SJSA1 (cell line): Measurements from ENCODE around the gene GRAMD4. TPM values are rescaled to one million over a fixed set of nuclear protein-coding genes. Genes with fewer than 3 reads are reported as not detected.

Experiments used
- DNase-seq, 2 experiments: peaks; one replicate each; pipeline ENCODE4 v3.0.0-alpha.2; 2015 to 2020; ENCODE audit warnings: low spot score in 2 of 2, low read depth in 1 of 2
- H3K27ac ChIP-seq: fragments of 250-450 bp; sonication (Bioruptor Pico); 2 replicates; pipeline ENCODE4 v1.5.1; 2020; ENCODE audit warnings: mild to moderate bottlenecking, moderate library complexity
- H3K27me3 ChIP-seq: fragments of 250-450 bp; sonication (Bioruptor Pico); replicated peaks from 2 replicates; pipeline ENCODE4 v1.5.1; 2020; ENCODE audit warnings: mild to moderate bottlenecking, moderate library complexity
- H3K36me3 ChIP-seq: fragments of 250-450 bp; sonication (Bioruptor Pico); 2 replicates; pipeline ENCODE4 v1.5.1; 2020; ENCODE audit warnings: mild to moderate bottlenecking
- H3K4me1 ChIP-seq: fragments of 250-450 bp; sonication (Bioruptor Pico); replicated peaks from 2 replicates; pipeline ENCODE4 v1.6.1; 2021; ENCODE audit warnings: mild to moderate bottlenecking
- H3K4me3 ChIP-seq: fragments of 250-450 bp; sonication (Bioruptor Pico); 2 replicates; pipeline ENCODE4 v1.5.1; 2020; ENCODE audit warnings: mild to moderate bottlenecking
- H3K9me3 ChIP-seq: fragments of 250-450 bp; sonication (Bioruptor Pico); replicated peaks from 2 replicates; pipeline ENCODE4 v1.5.1; 2020; ENCODE audit warnings: mild to moderate bottlenecking
- total RNA-seq: library from RNA; depleted of rRNA; stranded (reverse); fragments of >200 nt; shearing (Covaris generic); gene quantifications from 2 replicates; pipeline ENCODE4 v1.2.3, GENCODE V29; 2014

GRAMD4 gene
- total RNA-seq, 1 experiment from 2014 or later = 5.8 TPM

DNA sequence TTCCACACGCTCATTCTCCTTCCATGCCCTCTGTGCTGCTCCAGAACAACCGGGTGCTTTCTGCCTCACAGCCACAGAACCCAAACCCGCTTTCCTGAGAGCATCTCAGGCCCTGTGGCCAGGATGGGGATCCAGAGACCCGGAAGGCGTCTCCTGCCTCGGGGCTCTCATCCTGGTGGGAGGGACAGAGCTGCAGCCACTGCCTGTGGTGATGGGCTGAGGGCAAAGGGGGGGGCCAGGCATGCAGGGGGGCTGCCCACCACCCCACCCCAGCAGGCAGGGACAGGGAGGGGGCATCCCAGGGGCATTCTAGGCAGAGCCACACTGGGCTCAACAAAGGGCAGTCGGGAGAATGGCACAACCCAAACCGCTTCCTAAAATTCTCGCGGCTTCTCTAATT lies 76.4 kb downstream of the GRAMD4 start:
- Histone ChIP-seq H3K4me3 (no peak overlapping the region), H3K9me3 (no peaks in the 10 kb centered on the region), H3K36me3 (peaks cover 91% of the 10 kb centered on the region), H3K27ac (no peak overlapping the region), H3K4me1 (no peaks in the 10 kb centered on the region), H3K27me3 (no peaks in the 10 kb centered on the region)
- DNase-seq = no peak

DNA sequence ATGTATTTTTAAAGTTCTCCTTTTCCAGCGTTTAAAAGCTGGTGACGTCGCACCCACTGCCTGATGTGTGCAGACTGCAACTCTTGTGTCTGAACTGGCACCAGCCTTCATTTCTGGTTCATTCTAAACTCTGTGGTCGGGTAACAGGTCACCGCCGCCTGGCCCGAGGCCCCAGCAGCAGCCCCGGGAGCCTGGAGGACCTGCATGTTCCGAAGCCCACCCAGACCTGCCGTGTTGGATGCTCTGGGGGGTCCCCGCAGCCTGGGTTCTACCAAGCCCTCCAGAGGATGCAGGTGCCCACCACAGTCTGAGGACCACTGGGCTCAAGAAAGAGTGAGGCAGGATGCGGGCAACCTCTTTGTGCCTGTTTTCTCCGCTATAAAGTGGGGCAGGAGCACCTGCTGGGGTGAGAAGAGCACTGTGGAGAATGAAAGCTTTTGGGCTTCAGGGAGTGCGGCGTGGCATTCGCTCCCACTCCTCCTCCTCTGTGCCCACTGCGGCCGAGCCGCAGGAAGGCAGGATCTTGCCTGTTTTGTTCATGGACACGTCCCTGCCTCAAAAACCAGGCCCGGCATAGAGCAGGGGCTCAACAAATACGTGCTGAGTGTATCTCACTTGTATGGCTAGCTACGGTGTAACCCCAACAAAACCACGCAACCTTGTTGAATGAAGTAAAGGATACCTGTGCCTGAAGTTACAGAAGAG lies 77.8 kb downstream of the GRAMD4 start:
- no peak overlapping the region for H3K4me3 ChIP-seq
- H3K9me3 ChIP-seq = no peaks in the 10 kb centered on the region
- no peak overlapping the region for H3K27ac ChIP-seq
- no peaks in the 10 kb centered on the region for H3K27me3 ChIP-seq
- no peak for DNase-seq
- no peaks in the 10 kb centered on the region for H3K4me1 ChIP-seq
- H3K36me3 ChIP-seq = peaks cover 96% of the 10 kb centered on the region

DNA sequence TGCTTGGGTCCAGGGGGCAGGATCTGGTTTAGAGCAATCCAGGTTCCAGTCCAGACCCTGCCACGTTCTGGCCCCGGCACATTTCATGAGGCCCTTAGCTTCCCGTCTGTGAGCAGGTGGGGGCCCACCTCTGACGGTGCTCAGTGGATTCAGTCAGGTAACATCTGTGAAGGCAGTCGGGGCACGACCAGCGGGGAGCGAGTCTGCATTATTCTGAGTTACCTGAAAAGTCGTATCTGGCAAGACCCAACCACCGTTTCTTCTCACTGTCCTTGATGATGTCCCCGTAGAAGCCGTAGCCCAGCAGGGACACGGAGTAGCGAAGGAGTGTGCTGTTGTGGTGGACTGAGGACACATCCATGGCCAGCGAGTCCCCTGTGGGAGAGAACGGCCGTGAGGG lies 78.9 kb downstream of the GRAMD4 start:
- H3K36me3 ChIP-seq = peaks cover 94% of the 10 kb centered on the region
- no peak overlapping the region for H3K4me3 ChIP-seq
- H3K27ac ChIP-seq = no peak overlapping the region
- peaks cover 2% of the 10 kb centered on the region for H3K4me1 ChIP-seq
- no peaks in the 10 kb centered on the region for H3K27me3 ChIP-seq
- H3K9me3 ChIP-seq = no peaks in the 10 kb centered on the region
- no peak for DNase-seq

DNA sequence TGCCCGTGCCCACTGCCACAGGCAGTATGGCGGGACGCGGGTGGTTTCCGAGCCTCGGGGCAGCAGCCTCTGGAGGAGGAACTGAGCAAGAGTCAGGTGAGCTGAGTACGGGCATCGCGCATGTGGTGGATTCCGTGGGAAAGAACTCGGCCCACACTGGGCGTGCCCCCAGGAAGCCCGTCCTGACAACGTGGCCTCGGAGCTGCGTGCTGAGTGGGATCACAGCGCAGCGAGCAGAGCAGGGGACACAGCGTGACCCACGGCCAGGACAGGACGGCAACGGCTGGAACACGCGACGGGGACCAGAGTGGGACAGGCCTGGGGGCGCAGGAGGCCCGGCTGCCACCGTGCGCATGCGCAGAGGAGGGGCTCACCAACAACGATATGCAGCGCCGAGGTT lies 81.1 kb downstream of the GRAMD4 start:
- Histone ChIP-seq H3K4me3 (no peak overlapping the region), H3K9me3 (no peaks in the 10 kb centered on the region), H3K36me3 (peaks cover 90% of the 10 kb centered on the region), H3K27me3 (no peaks in the 10 kb centered on the region), H3K27ac (no peak overlapping the region), H3K4me1 (peaks cover 19% of the 10 kb centered on the region)
- no peak for DNase-seq

DNA sequence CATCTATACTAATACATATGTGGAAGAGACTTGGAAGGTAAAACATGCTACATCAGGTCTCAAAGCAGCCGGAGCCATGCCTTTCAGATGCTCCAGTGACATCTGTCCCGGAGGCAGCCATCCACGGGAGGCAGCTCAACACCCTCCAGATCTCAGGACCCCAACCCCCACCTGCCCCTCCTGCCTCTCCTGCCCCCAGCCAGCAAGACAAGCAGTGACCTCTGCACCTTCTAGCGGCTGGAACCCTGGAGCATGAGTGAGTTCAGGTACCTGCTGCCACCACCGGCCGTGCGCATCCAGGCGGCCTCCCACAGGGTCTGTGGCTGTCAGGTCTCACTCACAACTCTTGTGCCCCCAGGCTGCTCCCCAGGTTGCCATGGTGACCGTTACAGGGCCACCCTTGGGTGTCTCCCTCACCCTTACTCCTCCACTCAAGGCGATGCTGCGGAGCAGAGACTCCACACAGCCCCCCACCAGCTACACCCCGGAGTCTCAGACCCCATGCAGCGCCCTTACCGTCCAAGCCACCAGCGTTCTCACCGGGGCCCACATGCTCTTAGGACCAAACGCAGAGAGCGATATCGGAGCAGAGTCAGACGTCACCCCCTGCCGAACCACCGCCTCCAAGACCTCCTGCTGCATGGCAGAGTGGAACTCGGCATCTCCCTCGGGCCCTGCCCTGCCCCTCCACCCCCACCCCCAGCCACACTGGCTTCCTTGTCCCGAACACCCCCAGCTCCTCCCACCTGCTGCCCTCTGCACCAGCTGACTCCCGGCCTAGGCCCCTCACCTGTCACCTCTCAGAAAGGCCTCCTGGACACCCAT lies 83.2 kb downstream of the GRAMD4 start:
- H3K36me3 ChIP-seq = peaks cover 90% of the 10 kb centered on the region
- H3K9me3 ChIP-seq = no peaks in the 10 kb centered on the region

DNA sequence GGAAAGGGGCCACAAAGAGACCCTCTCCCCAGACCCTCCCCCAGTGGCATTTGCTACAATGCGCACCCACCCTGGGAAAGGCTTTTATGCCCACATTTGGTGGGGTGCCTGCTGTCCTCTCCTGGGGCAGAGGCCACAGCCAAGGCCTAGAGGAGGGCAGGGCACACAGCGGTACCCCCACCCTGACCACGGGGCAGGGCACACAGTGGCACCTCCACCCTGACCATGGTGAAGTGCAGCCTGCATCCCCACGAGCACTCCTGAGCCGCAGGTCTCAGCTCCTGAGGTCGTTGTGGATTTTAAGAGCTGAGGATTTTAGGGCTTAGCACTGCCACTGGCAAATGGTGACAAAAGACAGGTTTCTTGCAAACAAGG lies 83.8 kb downstream of the GRAMD4 start:
- Histone ChIP-seq H3K4me1 (peaks cover 19% of the 10 kb centered on the region), H3K9me3 (no peaks in the 10 kb centered on the region), H3K27me3 (no peaks in the 10 kb centered on the region), H3K4me3 (no peak overlapping the region), H3K36me3 (peaks cover 90% of the 10 kb centered on the region), H3K27ac (no peak overlapping the region)
- no peak for DNase-seq

More for the DNA sequence above, 83.2 kb downstream of the GRAMD4 start:
- Histone ChIP-seq H3K27ac (no peak overlapping the region), H3K4me3 (no peak overlapping the region), H3K4me1 (peaks cover 19% of the 10 kb centered on the region), H3K27me3 (no peaks in the 10 kb centered on the region)
- no peak for DNase-seq

DNA sequence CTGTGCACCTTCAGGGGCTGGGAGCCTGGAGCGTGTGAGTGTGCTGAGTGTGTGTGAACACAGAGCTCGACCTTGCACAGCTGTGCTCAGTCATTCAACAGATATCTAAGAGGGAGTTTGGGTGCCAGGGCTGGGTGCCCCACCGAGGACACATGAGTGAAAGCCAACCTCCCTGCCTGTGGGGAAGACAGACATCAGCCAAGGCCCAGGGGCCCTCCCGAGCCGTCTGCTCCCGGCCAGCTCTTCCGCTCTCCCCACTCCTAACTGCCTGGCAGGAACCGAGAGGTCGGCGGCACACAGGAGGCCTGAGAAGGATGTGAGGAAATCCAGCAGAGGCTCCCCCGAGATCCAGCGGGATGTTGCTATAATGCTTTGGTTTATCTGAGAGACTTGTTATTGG lies 85.9 kb downstream of the GRAMD4 start:
- DNase-seq = no peak
- H3K4me1 ChIP-seq = peaks cover 27% of the 10 kb centered on the region
- H3K27me3 ChIP-seq = no peaks in the 10 kb centered on the region
- peaks cover 90% of the 10 kb centered on the region for H3K36me3 ChIP-seq
- no peaks in the 10 kb centered on the region for H3K9me3 ChIP-seq
- no peak overlapping the region for H3K27ac ChIP-seq
- no peak overlapping the region for H3K4me3 ChIP-seq

DNA sequence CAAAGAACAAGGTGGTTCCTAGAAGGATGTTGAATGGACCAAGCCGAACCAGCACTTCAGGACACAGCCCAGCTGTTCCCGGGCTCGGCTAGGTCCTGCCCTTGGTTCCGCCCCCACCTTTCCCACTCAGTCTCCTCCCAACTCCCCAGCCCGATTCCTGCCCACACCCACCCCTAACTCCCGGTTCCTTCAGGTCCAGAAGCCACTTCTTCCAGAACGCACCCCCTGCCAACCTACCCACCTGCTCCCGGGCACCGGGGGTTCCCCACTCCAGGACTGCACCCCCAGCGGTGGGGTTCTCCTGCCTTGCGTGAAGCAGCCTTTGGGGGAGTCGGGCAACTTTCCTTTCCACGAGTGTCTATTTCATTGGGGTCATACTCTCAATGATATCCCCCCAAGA lies 87.1 kb downstream of the GRAMD4 start:
- DNase-seq = no peak
- H3K36me3 ChIP-seq = peaks cover 93% of the 10 kb centered on the region

DNA sequence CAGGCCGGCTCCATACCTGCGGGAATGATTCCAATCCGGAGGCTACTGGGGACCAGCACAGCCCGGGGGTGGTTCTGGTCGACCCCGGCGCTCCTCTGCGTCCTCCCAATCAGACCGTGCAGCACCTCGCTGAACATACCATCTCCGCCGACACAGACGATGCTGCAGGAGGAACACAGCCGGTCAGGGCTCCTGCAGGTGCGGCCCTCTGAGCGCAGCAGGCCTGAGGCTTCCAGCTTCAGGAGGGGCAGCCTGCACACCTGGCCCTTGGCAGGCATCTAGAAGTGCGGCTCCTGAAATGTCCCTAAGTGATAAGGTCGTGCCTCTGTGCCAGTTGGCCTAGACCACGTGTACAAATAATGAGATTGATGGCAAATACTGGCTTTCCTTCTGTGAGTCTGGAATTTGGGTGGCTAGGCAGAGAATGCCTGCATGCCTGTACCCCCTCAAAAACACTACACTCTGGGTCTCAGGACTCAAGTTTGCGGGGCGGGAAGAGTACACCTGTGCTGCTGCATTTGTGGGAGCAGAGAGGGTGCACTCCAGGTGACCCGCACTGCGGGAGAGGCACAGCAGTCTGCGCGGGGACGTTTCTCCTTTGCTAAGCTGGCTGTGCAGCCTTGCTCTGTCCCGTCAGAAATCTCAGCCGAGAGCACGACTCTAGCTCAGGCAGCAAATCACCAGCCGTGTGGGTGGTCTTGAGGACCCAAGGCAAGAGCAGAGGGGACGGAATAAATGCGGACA lies 87.8 kb downstream of the GRAMD4 start:
- Histone ChIP-seq H3K36me3 (peaks cover 89% of the 10 kb centered on the region), H3K27me3 (no peaks in the 10 kb centered on the region), H3K9me3 (no peaks in the 10 kb centered on the region), H3K4me3 (no peak overlapping the region), H3K27ac (no peak overlapping the region), H3K4me1 (peaks cover 30% of the 10 kb centered on the region)
- DNase-seq = no peak

More for the DNA sequence above, 87.1 kb downstream of the GRAMD4 start:
- H3K4me3 ChIP-seq = no peak overlapping the region
- H3K9me3 ChIP-seq = no peaks in the 10 kb centered on the region
- H3K4me1 ChIP-seq = peaks cover 30% of the 10 kb centered on the region
- H3K27me3 ChIP-seq = no peaks in the 10 kb centered on the region
- no peak overlapping the region for H3K27ac ChIP-seq

DNA sequence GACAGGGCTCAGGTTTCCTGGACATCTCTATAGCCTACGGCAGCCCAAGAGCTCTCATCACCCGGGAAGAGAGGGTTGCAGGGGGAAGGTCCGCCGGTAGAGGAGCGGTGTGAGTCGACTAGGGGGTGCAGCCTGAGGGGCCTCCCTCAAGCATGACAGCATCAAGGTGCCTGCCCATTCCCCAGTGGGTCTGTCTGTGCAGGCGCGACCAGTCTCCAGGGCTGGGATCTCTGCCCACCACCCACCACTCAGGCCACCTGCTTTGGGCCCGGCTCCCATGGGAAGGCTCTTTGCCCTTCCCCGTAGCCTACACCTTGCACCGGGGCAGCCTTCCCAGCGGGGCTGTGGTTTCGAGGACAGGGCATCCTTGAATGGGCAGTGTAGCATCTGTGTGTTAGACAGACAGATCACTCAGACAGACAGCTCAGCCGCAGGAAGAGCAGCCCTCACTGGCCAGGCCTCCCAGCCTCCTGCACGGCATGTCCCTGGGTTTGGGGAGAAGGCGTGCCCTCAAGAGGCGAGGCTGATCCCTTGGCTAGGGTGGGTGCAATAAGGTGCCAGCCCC lies 88.7 kb downstream of the GRAMD4 start:
- Histone ChIP-seq H3K27ac (no peak overlapping the region), H3K9me3 (no peaks in the 10 kb centered on the region), H3K36me3 (peaks cover 88% of the 10 kb centered on the region), H3K4me1 (peaks cover 31% of the 10 kb centered on the region), H3K4me3 (no peak overlapping the region), H3K27me3 (no peaks in the 10 kb centered on the region)
- DNase-seq = no peak

DNA sequence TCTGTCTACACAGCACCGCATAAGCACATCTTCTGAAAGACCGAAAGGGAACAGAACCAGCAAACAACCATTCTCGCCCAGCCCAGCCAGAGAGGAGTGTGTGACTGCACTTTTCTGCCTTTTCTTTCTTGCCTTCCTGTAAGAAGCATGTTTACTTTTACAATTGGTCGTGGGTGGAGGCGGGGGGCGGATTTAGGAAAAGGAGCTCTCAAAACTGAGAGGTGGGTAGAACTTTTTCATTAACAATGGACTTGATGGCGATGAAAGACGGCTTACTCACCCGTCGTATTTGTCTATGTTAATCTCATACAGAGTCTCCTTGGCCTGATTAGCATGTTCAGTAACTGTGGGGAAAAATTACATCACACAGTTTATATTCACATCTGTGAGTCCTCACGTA lies 90.6 kb downstream of the GRAMD4 start:
- peak; percentile 62 to 68 for DNase-seq

DNA sequence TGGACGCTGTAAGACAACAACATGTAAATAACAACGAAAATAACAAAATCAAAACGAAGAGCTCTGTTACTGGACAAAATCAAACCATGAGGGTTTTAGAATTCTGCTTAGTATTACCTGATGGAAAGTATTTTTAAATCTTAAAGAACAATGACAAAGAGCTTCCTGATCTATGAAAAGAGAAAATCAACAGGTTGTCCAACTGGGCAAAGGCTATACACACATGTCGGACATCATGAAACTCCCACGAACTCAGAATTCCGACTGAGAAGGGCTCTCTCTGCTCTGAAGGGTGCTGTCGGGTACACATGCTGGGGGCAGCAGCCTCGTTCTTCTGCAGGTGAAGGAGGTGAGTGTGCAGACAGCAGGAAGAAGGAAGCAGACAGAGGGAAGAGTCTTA lies 92.1 kb downstream of the GRAMD4 start:
- H3K9me3 ChIP-seq = no peaks in the 10 kb centered on the region
- H3K36me3 ChIP-seq = peaks cover 67% of the 10 kb centered on the region
- H3K27me3 ChIP-seq = no peaks in the 10 kb centered on the region
- no peak overlapping the region for H3K27ac ChIP-seq
- H3K4me1 ChIP-seq = peaks cover 34% of the 10 kb centered on the region
- H3K4me3 ChIP-seq = no peak overlapping the region
- no peak for DNase-seq

More for the DNA sequence above, 90.6 kb downstream of the GRAMD4 start:
- Histone ChIP-seq H3K4me1 (peaks cover 32% of the 10 kb centered on the region), H3K36me3 (peaks cover 76% of the 10 kb centered on the region), H3K27me3 (no peaks in the 10 kb centered on the region), H3K4me3 (no peak overlapping the region), H3K9me3 (no peaks in the 10 kb centered on the region), H3K27ac (no peak overlapping the region)

DNA sequence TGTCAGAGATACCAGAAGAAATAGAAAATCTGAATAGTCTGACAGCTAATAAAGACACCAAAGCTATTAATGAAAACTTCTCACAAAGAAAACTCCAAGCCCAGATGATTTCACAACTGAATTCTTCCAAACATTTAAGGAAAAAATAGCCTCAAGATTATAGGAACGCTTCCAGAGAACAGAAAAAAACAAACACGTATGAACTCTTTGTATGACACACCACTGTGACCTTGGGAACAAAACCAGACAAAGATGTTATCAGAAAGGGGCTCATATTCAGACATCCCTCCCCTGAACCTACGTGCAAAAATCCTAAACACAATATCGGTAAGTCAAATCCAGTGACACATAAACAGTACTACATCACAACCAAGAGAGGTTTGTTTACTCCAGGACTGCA lies 94.4 kb downstream of the GRAMD4 start:
- H3K27ac ChIP-seq = no peak overlapping the region
- DNase-seq = peak in 1 of 2 experiments; percentile 46
- H3K36me3 ChIP-seq = peaks cover 67% of the 10 kb centered on the region

More for the DNA sequence above, 94.4 kb downstream of the GRAMD4 start:
- H3K4me3 ChIP-seq = no peak overlapping the region
- peaks cover 34% of the 10 kb centered on the region for H3K4me1 ChIP-seq
- H3K9me3 ChIP-seq = no peaks in the 10 kb centered on the region
- no peaks in the 10 kb centered on the region for H3K27me3 ChIP-seq
